Measurements from ENCODE around the gene SCN2B.

GRCh38 chr11:118154641-118155040, 21.8 kb downstream of the SCN2B start:
- no peak for TF ChIP-seq CTCF (IDR thresholded peaks at IDR 0.05; ENCODE audit: borderline replicate concordance, extremely low read depth, low read length, poor library complexity, severe bottlenecking)
- no peak for TF ChIP-seq EZH2 (IDR thresholded peaks at IDR 0.05; ENCODE audit: borderline replicate concordance, low read depth, low read length, severe bottlenecking)

Measured in DND-41 (cell line).